Thyroid gland (tissue), 4 donors: ENCODE results near the gene OR5B2.

Source experiments
- CTCF ChIP-seq, 6 experiments: fragments of 200-600 bp in 3 of 6; fragments of 450-650 bp in 3 of 6; sonication (generic) in 3 of 6; IDR thresholded peaks; one replicate each; pipeline ENCODE4 v1.5.1; 2016 to 2019; ENCODE audit warnings: antibody characterized with exemption in 6 of 6, mild to moderate bottlenecking in 2 of 6, inconsistent platforms in 1 of 6, moderate library complexity in 1 of 6
- POLR2A ChIP-seq, 2 donors: fragments of 450-650 bp; IDR thresholded peaks; one replicate each; pipeline ENCODE4 v1.6.1; 2017; ENCODE audit warnings: antibody characterized with exemption in 2 of 2, mild to moderate bottlenecking in 2 of 2, moderate library complexity in 1 of 2

GRCh38 chr11:58406774-58407173 is 21.1 kb downstream of the OR5B2 start, which contains the start of gene OR5B3:
- TF ChIP-seq CTCF (IDR thresholded peaks at IDR 0.05) (no peak), POLR2A (IDR thresholded peaks at IDR 0.05) (no peak)
